ENCODE results near the gene SRGAP2C. TPM values are rescaled to one million over a fixed set of nuclear protein-coding genes. Genes with fewer than 3 reads are reported as not detected.
"Not testable (repeated sequence)": the region's sequence is repeated elsewhere in the genome, so short reads cannot be mapped to it uniquely, and the experiment has no call there.

Gene SRGAP2C
- polyA plus RNA-seq, 12 donors, result 18.0 to 31.8 (median 24.6) TPM; not detected in 1

DNA sequence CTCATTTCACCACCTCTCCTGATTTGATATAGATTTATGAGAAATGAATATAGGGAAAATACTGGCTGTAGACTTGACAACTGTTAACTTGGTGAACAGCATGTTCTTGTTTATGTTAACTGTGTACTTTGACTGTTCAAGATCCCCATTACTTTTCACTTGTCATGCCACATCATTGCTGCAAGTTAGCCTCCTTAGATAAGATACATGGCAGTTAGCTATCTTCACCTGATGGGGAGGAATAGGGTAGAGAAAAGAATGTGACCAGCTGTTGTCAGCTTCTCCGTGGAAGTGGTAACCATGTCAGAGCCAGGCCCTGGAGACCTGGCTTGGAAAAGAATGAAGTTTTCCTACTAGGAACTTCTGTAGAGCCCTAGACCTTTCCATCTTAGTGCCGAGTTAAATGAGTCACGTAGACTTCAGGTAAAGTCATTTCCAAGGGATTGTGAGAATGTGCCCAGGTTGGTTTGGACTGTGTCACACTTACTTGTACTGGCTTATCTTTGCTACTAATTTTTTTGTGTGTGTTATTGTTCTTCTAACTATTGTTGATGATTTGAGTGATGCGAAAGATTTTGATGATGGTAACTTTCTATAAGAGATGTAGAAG, 41.6 kb downstream of the SRGAP2C start:
- not testable (repeated sequence) for DNase-seq

DNA sequence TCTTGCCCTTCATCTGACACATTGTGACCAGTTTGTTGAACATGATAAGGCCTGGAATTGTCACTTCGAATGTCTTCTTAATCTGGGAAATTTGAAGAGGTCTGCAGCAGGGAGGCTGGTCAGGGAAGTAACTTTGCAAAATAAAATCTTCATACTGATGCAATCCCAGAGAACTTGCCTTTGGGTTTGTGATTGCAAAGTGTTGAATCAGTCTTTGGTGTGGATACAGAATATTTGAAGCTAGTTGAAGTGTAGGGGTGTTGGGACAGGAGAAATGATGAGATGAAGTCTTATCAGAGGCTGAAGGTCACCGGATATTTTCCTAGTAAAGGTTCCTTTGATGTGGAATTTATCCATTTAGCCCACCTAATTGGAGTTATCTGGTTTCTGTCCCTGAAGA, 42.1 kb downstream of the SRGAP2C start:
- not testable (repeated sequence) for DNase-seq

DNA sequence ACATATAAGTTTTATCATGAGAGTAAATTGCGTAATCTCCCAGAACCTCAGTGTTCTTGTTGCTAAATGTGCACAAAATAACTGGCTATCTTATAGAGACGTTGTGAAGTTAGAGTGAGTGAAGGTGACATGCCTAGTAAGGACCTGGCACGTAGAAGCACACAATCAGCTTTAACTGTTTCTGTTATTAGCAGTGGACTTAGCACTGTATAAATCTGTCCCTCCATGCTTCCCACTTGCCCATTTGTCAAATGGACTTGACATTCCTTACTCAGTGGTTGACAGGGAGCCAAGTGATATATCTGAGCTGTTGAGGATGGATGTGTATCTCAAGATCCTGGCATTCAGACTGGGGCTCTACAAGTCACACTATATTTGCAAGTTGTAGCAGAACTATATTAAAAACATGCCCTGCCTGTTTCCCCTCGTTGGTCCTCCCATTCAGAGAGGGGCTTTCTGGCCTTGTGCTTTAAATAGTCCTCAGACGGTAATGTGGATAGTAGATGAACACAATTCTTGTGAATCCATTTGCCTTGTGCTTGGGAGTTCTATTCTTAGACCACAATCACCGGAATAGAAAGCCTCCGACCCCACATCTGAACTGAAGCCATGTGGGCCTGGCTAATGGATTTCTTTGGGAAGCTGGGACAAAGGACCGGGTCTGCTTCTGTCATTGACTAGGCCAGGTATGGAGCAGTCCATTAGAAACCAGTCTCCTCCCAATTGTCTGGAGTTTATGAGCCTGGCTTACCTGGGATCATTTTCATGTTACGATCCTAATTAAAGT, 43.0 kb downstream of the SRGAP2C start:
- not testable (repeated sequence) for DNase-seq

DNA sequence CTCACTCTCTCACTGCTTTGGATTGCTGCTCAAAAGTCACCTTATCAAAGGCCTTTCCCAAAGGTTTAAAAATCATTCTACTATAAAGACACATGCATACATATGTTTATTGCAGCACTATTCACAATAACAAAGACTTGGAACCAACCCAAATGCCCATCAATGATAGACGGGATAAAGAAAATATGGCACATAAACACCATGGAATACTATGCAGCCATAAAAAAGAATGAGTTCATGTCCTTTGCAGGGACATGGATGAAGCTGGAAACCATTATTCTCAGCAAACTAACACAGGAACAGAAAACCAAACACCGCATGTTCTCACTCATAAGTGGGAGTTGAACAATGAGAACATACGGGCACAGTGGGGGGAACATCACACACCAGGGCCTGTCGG, 45.9 kb downstream of the SRGAP2C start:
- not testable (repeated sequence) for DNase-seq

DNA sequence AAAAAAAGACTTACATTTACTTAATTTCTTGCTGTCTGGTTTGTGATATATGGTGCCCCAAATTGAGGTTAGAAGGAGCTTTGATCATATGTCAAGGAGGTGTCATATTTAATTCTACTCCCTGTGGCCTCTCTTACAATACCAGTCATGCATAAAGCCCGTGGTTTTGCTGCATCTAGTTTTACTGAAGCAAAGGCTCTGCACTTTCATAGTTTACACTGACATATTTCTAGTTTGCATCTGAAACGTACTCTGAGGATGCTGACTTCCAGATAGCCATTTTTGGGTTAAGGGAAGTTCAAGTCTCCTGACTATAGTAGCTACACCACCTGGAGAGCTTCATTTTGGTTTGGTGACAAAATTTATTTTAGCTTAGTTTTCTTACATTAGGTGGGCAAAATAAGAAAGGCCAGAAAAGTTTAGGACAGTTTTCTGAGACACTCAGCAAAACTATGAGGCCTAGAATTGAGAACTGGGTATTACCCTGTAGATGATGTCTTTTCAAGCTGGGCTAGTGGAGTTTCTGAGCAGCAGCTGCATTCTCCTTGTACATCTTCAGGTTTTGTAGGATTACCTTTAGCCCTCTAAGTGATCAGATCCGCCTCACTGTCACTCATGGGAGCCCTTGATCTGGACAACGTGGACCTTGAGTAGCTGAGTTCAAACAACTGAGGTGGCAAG, 47.8 kb downstream of the SRGAP2C start:
- not testable (repeated sequence) for DNase-seq

DNA sequence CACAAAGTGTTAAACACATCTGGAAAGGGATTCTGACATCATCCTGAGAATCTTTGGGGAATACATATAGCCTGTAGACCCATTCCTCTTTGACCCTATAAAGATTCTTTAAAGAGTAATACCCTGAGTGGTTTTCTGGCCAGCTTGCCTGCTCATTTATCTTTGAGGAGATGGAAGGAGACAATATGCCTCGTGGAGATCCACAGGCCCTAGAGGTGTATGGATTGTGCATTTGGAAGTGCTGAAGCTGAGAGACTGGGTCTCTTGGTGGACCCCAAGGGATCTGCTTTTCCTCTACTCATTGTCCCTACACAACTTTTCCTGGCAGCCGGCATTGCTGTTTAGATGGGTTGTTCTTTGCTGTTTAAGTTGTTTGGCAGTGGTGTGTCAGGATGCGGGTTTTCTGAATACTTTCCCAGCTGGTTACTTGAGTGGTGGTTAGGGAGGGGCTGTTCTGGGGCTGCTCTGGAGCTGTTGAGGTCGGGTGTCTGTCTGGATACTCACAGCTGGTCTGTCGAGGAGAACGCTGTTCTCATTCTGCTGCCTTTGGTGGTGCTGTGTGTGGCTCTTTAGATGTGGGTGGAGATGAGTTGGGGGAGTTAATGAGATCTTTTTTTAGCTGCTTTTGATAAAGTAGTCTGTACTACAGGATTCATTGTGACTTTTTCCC, 49.5 kb downstream of the SRGAP2C start:
- DNase-seq, result not testable (repeated sequence)

DNA sequence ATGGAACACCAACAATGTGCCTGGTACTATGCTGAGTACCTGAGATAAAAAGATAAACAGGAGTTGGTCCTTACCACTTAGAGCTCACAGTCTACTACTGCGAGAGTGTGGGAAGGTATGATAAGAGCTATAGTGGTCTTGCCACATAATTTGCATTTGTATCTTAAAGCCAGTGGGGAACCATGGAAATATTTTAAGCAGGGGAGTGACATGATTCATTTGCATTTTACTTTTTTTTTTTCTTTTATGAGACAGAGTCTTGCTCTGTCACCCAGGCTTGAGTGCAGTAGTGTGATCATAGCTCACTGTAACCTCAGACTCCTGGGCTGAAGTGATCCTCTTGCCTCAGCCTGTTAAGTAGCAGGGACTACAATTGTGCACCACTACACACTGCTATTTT, 53.6 kb downstream of the SRGAP2C start:
- not testable (repeated sequence) for DNase-seq

DNA sequence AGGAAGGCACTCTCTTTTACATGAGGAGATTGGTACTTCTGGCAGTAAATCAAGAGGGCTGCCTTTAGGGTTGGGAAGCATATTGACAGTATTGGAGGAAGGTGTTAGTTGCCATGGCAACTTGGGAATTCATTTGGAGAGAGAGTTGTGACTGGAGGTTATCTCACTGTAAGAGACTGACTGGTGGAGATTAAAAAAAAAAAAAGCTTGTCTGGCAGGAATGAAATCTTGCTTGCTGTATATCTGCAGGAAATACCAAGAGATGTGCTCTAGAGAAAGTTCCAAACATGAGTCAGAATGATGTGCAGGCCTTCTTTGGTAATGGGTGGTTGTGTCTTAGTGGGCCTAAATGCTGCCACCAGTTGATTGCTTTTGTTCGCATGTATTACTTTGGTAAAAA, 59.1 kb downstream of the SRGAP2C start:
- DNase-seq, result not testable (repeated sequence)

DNA sequence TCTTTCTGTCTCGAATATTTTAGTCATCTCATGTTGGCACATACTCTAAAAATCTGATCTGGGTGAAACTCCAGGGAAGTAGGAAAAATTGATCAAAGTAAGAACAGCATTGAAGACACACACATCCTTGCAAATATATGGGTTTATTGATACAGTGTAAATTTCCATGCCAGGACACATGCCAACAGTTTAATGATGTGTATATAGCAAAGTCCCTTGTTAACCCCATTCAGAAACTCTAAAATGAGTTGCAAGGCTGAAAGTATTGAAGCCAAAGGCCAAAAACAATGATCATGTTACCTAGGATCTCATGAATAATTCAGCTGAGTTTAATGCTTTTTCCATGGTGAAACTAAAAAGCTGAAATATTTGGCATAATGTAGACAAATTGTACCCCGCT, 61.6 kb downstream of the SRGAP2C start:
- DNase-seq, result not testable (repeated sequence)

DNA sequence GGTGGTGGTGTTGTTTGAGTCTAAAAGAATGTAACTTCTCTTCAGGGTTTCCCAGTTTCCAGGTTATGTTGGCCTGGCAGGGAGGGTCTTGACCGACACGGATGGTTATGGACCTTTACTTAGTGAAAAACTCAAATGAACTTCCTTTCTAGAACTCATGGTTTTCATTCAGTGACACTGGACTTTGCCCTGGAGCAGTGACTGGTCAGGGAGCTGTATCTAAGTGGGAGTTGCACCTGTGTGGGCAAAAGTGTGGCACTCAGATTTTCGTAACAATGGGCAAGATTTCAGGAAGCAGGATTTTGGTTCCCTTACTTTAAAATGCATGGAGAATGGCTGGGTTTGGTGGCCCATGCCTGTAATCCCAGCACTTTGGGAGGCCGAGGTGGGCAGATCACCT, 67.9 kb downstream of the SRGAP2C start:
- DNase-seq, result not testable (repeated sequence)

DNA sequence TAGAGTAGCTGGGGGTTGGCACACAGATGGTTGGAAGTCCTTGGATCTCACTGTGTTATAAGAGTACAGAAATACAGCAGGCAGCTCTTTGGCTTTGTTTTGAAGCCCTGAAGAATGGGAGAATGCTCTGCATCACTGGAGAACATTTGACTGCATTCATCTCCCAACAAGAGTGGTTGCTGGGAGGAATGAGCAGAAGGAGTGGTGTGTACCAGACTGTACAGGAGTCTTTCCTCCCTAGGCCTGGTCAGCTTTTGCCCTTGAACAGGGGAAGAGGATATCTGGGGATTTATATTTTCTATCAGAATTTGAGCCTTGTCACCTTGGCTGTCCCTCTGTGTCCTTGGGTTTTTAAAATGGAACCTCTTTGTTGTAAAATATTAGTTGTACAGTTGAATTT, 69.8 kb downstream of the SRGAP2C start:
- DNase-seq, result not testable (repeated sequence)

DNA sequence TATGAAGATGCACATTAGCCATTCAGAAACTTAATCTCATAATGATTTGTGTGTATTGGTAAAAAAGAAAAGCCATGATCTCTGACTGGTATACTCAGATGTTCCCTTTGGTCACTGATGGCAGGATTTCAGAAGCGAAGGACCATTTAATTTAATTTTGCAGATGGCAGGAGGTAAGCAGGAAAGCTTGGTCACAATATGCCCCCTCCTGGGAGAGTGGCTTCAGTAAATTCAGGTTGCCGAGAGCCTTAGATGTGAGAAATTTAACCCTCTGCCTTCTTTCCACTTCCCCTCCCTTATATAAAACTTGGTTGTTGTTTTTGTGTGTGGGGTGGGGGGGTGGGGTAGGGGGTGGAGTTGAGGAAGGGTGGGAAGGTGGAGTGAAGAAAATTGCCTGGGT, 72.9 kb downstream of the SRGAP2C start:
- not testable (repeated sequence) for DNase-seq

DNA sequence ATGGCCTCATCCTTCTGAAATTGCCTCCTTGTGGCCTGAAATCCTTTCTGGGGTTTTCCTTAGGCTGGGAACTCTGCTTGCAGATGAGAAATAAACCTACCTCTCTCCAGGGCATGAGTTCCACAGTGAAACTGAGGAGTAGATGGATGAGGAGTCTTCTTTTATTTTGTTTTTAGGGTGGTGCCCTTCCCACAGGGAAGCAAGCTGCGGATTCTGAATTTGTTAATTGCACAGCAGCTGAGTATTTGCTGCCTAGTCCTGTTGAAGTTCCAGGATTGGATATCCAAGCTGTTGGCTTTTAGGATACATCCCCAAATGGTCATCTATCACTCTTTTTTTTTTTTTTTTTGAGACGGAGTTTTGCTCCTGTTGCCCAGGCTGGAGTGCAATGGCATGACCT, 73.4 kb downstream of the SRGAP2C start:
- not testable (repeated sequence) for DNase-seq

DNA sequence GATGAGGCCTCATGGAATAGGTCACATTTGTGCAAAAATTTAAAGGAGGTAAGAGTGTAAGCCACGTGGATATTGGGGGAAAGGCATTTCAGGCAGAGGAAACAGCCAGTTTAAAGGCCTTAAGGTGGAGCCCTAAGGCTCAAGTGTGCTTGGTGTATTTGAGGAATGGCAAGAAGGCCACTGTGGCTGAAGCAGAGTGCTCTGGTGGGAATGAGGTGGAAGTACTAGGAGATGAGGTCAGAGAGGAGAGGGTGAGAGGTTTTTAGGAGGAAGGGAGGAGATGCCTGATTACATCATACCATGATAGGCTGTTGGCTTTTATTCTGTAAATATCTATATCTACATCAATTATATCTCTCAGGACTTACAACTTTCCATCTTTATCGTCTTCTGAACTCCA, 75.4 kb downstream of the SRGAP2C start:
- DNase-seq, result not testable (repeated sequence)

DNA sequence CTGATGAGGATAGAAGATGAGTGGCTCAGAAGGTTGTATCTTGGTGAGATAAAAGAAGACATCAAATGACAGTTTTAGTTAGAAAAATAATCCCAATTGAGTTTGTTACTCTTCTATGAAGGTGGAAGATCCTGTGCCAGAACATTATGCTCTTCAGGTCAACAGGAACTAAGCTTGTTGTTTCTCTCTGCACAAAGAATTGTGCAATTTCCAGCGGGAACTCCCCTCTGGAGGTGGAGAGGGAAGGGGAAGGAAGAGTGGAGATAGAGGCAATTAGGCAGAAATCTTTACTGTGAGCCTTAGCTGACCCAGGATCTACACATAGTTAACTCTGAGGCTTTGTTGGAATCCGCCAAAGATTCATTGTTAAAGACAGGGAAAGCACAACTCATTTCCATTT, 77.4 kb downstream of the SRGAP2C start:
- not testable (repeated sequence) for DNase-seq

DNA sequence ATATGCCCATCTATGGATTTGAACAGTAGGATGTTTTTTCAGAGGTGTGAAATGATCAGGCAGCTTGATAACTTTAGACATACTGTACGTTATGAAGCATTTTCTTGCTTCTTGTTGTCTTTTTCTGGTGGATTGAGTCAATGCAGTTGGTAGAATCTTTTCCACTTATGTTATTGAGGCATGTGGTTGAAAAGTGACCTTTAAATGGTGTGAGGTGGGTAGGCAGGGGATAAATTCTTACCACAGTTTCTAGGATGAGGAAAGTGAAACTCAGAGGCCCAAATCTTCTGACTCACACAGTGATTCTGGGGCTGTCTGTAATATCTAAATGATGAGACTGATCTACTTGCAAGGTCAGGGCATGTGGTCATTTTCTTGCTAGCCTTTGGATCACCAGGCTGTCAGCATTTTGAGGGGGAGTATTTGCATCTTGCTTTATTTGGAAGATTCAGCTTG, 79.0 kb downstream of the SRGAP2C start:
- DNase-seq, result not testable (repeated sequence)

DNA sequence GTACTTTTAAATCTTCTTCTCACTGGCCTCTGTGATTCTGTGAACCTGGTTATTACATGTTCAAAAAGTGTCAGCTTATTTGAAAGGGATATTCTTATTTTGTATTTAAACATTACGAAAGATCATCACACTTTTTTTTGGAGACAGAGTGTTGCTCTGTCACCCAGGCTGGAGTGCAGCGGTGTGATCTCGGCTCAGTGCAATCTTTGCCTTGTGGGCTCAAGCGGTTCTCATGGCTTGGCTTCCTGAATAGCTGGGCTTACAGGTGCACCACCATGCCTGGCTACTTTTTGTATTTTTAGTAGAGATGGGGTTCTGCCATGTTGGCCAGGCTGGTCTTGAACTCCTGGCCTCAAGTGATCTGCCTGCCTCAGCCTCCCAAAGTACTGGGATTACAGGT, 82.3 kb downstream of the SRGAP2C start:
- DNase-seq, result not testable (repeated sequence)

DNA sequence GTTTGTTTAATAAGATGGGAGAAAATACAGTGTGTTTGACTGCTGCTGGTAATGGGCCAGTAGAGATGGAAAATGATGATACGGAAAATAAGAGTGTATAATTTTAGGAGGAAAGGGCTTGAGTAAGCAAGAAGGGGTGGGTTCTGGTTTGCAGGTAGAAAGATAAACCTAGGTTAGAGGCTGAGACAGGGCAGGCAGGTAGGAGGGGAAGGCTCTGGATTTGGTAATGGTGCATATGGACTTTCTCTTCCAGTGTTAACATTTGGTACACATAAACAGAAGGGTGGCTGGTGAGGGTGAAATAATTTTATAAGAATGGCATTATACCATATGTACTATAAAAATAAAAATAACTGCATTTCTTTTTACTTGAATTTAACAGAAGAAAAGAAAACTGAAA, 84.5 kb downstream of the SRGAP2C start:
- DNase-seq, result not testable (repeated sequence)

DNA sequence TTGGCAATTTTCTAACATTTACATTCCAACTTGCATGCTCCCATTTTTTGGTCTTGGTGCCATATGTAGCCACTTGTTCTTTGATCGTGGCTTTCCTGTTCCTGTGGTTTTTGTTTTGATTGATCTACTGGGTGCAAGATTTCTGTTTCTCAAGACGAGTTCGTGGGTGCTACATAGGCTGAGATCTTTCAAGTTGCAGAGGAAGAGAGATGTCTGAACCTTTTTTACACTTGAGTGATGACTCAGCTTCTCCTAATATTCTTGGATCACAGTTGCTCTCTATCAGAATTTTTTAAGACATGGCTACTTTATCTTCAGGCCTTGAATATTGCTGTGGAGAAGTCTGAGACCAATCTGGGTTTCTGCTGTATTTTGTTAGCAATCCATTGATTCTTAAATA, 85.2 kb downstream of the SRGAP2C start:
- DNase-seq, result not testable (repeated sequence)

DNA sequence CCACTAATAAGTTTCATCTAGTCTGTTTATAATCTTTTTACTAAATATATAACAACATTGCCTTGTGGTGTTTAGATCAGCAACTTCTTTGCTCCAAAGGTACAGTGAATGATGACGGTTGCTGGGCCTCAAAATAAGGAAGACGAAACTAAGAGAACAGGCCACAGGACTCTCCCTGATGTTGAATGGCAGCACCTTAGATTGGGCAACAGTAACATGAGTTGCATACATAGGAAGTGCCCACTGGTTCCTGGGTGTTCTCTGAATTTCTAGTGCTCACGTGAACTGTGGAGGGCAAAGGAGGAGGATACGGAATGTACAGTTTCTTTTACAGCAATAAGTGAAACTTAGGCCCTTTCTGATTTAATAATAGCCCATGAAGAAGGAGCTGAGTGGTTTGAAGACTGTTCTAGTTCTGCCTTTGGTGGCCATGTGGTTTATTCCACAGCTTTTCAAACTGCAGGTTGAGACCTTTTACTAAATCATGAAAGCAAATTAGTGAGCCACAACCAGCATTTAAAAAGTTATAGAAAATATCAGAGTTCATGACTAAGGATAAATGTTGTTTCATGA, 86.5 kb downstream of the SRGAP2C start:
- not testable (repeated sequence) for DNase-seq

DNA sequence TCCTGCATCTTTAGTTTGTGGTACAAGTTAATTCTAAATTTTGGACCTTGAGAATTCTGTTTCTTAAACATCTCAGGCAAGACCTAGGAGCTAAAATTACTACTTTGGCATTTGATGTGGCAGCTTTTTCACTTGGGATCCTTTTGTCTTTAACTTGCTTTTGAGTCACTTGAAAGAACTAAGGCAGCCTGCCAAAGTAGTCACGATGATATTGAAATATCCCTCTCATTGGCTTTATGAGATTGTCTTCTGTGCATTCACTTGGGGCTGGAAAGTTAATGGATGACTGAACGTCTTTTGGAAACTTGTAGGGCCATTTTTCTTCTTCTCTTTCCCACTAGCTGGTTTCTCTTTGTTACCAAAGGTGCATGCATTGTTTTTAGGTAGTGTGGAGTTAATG, 90.7 kb downstream of the SRGAP2C start:
- not testable (repeated sequence) for DNase-seq

DNA sequence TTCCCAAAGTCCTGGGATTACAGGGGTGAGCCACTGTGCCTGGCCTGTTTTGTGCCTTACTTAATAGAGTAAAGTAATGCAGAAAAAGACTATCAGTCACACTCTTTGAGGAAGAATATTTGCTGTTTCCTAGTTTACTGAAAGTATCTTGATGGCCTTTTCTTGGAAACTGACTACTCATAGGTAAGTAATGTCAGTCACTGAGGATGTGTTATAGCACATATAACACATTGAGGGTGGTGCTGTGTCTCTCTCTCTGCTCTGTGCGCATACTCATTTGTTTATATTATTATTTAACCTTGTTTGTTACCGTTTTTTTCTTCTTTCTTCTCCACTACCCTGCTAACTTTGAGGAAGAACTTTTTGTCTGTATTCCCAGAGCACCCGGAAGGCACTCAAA, 93.4 kb downstream of the SRGAP2C start:
- not testable (repeated sequence) for DNase-seq
